Activated naive CD4-positive, alpha-beta T cell treated with Interleukin-2 at 50 U/mL for 16 hours (primary cell): ENCODE measurements around the gene FOXN1.
"Not testable (repeated sequence)": the region's sequence is repeated elsewhere in the genome, so short reads cannot be mapped to it uniquely, and the experiment has no call there.

Source experiments
- DNase-seq: peaks from one replicate; pipeline ENCODE4 v3.0.0-alpha.2; 2020

FOXN1 gene, protein sequence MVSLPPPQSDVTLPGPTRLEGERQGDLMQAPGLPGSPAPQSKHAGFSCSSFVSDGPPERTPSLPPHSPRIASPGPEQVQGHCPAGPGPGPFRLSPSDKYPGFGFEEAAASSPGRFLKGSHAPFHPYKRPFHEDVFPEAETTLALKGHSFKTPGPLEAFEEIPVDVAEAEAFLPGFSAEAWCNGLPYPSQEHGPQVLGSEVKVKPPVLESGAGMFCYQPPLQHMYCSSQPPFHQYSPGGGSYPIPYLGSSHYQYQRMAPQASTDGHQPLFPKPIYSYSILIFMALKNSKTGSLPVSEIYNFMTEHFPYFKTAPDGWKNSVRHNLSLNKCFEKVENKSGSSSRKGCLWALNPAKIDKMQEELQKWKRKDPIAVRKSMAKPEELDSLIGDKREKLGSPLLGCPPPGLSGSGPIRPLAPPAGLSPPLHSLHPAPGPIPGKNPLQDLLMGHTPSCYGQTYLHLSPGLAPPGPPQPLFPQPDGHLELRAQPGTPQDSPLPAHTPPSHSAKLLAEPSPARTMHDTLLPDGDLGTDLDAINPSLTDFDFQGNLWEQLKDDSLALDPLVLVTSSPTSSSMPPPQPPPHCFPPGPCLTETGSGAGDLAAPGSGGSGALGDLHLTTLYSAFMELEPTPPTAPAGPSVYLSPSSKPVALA

DNA sequence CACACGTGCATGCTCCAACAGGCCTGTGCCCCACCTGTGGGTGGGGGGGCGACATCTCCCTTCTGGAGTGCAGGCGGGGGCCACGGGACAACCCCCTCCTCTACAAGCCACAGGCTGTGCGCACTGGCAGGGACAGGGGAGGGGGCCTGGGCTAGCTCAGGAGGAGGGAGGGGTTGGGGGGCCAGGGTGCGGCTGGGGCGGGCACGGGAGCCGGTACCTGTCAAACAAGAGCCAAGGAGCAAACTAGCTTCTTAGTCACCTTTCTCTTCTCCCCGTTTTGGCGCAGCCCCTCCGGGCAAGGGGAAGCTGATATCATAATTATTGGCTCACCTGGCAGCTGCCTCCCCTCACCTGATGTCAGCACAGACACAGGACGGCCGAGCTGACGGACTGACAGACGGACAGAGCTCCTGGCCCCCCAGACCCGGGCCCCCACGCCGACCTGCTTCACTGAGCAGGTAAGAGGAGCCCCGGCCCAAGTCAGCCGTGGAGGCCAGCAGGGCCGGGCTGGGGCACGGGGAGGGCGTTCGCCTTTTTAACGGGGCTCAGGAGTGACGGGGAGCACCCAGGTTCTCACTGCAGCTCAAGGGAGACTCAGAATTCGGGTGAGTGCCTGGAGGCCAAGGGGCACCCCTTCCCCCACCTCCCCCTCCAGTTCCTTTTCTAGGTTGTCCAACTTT, at the start of gene FOXN1:
TSS of gene FOXN1 (plus strand) at position 363 of the 680 bp plus-strand sequence. CDS start 17,622 bp downstream, outside the sequence.
- no peak for DNase-seq

DNA sequence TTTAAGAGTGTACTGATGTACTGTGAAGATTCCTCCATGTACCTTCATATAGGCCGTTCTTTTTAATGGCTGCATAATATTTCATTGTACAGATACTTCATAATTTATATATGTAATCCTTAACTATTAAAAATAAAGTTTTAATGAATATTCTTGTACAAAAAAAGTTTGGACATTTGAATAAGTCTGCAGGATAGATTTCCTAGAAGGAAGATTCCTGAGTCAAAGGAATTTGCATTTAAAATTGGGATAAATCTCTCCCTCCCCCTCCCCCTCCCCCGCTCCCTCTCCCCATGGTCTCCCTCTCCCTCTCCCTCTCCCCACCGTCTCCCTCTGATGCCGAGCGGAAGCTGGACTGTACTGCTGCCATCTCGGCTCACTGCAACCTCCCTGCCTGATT, 48.3 kb upstream of the FOXN1 start:
- no peak for DNase-seq

DNA sequence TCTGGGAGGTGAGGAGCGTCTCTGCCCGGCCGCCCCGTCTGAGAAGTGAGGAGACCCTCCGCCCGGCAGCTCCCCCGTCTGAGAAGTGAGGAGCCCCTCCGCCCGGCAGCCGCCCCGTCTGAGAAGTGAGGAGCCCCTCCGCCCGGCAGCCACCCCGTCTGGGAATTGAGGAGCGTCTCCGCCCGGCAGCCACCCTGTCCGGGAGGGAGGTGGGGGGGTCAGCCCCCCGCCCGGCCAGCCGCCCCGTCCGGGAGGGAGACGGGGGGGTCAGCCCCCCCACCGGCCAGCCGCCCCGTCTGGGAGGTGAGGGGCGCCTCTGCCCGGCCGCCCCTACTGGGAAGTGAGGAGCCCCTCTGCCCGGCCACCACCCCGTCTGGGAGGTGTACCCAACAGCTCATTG, 47.3 kb upstream of the FOXN1 start:
- not testable (repeated sequence) for DNase-seq

DNA sequence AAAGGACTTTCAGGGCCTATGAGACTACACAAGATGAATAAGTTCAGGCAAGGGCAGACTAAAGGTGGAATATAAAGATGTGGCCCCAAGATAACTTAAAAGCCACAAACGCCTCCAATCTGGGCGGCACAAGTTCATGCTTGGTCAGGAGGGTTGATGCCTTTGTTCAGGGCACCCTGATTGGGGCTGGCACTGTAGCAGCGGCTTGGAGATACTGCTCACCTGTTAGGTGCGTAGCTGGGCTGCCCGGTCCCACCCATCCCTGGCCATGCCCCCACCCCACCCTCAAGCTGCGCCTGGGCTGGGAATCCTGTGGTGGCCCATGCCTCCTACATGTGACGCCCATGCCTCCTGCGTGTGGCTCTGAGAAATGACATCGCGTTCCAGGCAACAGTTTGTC, 45.2 kb upstream of the FOXN1 start:
- DNase-seq, result no peak

DNA sequence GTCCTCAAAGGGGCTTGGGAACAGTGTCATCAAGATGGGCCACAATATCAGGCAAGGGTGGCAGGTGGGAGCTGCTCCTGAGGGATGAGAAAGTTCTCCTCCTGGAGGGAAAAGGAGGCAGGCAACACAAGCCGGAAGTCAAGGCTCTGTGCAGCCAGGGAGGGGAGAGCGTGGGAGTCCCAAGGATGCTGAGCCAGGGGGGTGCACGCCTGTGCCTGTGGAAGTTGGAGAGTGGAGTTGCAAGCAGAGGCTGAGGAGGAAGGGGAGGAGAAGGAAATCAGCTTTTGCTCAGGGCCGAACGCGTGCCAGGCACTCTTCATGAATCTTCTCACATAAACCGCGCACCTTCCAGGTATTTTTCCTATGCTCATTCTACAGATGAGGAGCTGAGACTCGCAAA, 40.1 kb upstream of the FOXN1 start:
- no peak for DNase-seq

DNA sequence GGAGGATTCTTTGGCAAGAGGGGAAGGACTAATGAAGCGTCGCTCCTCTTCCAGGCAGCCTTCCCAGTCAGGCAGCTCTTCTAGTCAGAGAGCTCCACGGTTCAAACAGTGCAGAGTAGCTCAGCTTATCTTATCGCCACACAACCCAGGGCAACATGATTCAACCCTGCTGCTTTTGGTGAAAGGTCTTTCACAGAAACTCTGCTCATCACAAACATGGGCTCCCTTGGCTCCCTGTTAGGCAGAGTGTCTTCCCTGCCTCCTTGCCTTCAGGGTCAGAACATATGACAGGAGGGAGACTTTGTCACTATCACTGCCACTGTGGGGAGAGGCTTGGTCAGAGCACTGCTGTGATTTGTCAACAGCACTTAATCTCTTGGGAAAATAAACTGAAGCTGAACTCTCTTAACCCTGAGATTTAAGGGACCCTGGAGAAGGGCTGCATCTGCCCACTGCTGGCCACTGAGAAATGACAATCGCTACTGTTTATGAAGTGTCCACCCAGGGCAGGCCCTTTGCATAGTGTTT, 39.6 kb upstream of the FOXN1 start:
- no peak for DNase-seq

DNA sequence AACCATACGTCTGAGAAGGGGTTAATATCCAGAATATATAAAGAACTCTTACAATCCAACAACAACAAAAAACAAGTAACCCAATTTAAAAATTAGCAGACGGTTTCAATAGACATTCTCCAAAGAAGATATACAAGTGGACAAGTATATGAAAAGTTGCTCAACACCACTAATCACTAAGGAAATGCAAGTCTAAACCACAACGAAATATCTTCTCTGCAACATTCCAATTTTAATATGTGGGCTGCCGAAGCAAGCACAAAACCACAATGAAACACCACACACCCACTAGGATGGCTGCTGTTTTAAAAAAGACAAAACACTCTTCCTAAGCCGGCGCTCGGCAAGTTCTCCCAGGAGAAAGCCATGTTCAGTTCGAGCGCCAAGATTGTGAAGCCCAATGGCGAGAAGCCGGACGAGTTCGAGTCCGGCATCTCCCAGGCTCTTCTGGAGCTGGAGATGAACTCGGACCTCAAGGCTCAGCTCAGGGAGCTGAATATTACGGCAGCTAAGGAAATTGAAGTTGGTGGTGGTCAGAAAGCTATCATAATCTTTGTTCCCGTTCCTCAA, 38.6 kb upstream of the FOXN1 start:
- no peak for DNase-seq

DNA sequence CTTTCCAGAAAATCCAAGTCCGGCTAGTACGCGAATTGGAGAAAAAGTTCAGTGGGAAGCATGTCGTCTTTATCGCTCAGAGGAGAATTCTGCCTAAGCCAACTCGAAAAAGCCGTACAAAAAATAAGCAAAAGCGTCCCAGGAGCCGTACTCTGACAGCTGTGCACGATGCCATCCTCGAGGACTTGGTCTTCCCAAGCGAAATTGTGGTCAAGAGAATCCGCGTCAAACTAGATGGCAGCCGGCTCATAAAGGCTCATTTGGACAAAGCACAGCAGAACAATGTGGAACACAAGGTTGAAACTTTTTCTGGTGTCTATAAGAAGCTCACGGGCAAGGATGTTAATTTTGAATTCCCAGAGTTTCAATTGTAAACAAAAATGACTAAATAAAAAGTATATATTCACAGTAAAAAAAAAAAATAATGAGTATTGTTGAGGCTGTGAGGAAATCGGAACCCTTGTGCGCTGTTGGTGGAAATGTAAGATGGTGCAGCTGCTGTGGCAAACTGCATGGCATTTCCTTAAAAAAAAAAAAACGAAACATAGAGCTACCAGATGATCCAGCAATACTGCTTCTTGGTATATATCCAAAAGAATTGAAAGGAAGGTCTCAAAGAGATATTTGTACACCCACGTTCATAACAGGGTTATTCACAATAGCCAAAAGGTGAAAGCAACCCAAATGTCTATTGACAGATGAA, 38.0 kb upstream of the FOXN1 start:
- DNase-seq, result not testable (repeated sequence)

DNA sequence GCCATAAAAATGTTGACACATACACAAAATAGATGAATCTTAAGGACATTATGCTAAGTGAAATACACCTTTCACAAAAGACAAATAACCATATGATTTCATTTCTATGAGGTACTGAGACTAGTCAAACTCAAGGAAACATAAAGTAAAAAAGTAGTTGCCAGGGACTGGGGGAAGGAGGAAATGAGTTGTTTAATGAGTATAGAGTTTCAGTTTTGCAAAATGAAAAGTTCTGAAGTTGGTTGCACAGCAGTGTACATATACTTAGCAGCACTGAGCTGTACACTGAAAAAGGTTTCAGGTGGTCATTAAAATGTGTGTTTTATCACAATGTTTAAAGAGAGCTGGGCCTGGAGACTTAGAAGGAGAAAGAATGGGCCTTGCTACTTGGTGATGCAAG, 37.4 kb upstream of the FOXN1 start:
- DNase-seq, result no peak

DNA sequence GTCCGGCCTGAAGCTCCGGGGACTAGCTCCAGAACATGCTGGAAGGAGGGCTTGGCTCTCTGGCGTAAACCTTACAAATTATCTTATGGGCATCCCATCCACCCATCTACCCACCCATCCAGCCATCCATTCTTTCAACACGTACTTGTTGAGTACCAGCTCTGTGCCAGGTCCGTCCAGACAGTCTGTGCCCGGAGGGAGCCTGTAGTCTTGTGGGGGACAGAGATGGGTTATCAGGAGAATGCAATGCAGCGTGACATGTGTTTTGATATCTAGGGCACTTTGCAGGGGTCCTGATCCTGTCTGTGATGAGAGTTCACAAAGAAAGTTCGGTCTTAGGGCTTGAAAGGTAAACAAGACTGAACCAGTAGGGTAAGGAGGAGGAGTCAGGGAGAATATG, 36.8 kb upstream of the FOXN1 start:
- no peak for DNase-seq

DNA sequence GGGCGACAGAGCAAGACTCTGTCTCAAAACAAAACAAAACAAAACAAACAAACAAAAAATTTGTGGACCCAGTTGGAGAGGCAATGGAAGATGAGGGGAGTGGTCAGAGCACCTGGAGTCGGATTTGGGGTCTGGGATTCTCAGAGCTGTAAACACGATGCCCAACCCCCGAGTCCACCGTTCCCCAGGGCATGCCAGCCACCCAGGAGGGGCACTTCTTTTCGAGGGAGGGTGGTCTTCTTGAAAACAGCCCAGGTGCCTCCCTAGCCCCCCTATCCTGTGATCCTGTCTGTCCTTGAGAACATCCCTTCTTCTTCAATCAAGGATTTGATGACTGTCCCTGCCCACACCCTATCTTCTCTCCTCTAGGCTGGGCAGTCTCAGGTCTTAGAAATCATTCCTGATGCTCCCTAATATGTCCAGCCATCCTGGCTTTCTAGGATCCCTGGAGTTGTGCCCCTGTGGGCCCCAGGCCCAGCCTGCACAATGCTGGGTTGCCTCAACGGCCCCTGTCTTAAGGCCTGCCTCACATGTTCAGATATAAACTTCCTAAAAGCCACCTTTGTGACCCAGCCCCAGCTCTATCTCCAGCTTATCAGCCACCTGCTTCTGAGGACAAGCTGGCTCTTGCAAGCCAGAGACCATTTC, 35.8 kb upstream of the FOXN1 start:
- no peak for DNase-seq

DNA sequence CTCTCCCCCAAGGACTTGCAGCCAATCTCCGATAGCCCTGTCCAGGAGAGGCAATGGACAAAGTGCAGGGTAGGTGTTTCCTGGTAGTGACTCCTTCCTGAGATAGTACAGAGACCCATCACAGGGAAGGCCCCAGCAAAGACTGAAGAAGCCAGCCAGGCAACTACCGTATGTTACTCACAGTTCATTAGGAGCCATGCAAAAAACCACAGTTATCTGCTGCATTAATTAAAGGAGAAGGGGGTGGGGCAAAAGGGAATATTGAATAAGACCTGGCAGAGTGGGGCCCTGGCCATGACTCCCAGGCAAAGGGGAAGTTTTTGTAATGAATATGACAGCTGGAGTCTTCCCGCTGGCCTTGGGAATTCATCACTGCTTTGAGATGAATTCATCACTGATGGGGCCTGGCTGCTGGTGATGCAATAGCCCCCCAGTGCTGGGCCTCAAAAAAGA, 35.2 kb upstream of the FOXN1 start:
- DNase-seq, result no peak

DNA sequence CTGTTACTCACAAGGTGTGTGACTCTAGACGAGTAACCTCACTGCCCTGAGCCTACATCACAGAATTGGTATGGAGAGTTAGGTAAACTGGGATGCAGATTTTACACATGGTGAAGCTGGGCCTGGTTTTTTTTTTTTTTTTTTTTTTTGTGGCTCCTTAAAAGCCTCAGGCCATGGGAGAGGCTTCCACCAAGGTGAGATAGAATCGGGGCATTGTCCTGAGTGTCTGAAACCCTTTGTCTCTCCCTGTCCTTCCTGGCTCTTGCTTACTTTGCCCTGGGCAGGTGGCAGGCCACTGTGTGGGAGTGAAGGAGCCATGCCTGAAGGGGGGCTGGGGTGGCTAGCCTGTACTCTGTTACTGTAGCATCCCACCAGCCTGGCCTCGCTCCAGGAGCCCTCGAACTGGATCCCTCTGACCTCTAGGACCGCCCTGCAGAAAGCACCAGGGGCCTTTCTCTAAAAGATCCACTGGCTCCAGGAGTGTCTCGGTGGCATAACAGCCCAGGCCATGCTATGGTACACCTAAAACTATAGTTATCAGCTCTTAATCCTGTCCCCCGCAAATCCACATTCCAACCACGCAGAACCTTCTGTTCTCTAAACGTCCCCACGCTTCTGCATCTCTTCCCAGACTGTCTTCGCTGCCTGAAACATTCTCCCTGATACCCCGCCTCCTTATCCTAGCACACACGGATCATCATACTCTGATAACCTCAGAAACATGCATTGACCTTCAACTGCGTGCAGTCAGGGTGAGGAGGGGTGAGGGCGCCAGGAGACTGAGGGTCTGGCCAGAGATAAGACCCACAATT, 34.4 kb upstream of the FOXN1 start:
- no peak for DNase-seq

DNA sequence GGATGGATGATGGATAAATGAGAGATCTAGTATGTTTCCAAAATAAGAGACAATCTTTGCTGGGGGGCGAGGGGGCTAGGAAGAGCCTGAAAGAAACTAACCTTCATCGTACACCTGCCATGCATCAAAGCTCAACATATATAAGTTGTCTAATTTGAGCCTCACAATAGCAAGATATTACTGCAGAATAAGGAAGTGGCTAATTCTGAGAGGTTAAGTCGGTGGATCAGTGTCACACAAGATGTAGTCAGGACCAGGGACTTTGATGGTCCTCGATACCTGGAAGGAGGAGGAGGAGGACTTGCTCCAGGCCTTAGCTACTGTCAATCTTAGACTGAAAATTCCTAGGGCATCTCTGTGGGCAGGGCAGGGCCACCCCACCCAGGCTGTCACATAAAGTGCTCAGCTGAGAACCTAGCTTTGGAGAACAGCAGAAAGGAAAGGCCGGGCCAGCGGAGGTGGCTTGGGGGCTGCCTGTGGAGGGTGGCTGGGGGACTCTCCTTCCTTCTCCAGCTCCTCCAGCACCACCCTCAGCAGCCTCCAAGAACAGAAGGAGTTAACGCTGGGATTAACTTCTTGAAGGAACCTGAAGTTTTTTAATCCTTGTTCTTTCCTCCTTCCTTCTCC, 33.2 kb upstream of the FOXN1 start:
- no peak for DNase-seq

DNA sequence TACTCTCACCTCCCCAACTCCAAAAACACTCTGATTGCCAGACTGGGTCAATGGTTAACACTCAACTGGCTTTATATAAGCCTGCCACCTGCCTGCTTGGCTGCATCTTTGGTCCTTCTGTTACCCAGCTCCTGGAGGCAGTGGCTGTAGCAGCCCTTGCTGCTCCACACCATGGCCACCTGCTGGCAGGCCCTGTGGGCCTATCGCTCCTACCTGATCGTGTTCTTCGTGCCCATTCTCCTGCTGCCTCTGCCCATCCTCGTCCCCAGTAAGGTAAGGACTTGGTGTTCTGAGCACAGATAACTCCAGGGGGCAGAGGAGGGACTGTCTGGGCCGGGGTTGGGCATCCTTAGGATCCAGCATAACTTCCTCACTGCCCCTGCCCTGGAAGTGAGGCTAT, 32.6 kb upstream of the FOXN1 start, which contains the start of gene SLC13A2:
TSS of gene SLC13A2 (plus strand) at position 103 of the 400 bp plus-strand sequence. CDS start at position 172, 69 bp downstream.
- DNase-seq, result no peak

DNA sequence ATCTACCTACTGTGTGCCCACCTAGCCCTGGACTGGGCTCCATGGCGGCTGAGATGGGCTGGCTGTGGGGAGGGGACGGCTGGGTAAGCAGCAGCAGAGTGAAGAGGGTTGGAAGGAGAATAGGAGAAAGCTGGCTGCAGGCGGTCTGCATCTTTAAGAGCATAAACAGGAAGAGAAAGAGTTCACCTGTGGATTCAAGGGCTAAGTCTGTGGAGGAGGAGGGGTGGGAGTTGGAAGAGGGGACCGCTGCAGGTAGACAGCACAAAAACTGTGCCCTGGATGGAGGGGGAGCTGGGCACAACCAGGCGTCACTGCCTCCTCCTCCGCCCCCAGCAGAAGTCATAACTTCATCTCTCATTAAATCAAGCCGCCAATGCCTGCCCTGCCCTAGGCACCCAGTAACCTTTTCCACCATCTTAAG, 32.0 kb upstream of the FOXN1 start:
- DNase-seq, result no peak

DNA sequence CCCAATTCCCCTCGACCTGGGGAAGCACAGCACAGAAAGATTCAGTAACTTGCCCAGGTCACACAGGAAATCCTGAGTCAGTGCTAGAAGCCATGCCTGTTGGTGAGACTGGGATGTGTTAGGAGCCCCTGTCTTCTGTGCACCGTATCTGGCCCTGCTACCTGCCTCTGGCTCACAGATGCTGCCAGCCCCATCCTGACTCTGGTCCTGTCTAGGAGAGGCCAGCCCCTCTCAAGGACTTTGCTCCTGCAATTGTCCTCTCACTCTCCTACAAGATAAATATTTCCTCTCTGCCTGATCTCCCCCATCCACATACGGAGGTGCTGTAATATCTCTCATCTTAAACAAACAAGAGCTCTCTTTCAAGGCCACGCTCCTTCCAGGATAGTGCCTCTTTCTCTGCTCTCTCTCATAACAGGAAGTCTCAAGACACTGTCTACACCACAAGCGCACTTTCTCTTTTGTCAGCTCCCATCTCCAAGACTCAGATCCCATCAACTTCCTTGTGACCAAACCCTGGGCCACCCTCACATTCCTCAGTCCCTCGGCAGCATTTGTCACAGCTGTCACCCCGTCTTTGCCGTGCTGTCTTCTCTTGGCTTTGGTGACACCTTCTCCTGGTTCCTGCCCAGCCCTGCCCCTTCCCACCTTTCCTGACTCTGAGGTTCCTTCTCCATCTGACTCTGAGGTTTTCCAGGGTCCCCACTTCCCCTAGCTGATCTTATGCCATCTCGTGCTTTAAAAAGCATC, 30.8 kb upstream of the FOXN1 start:
- no peak for DNase-seq

DNA sequence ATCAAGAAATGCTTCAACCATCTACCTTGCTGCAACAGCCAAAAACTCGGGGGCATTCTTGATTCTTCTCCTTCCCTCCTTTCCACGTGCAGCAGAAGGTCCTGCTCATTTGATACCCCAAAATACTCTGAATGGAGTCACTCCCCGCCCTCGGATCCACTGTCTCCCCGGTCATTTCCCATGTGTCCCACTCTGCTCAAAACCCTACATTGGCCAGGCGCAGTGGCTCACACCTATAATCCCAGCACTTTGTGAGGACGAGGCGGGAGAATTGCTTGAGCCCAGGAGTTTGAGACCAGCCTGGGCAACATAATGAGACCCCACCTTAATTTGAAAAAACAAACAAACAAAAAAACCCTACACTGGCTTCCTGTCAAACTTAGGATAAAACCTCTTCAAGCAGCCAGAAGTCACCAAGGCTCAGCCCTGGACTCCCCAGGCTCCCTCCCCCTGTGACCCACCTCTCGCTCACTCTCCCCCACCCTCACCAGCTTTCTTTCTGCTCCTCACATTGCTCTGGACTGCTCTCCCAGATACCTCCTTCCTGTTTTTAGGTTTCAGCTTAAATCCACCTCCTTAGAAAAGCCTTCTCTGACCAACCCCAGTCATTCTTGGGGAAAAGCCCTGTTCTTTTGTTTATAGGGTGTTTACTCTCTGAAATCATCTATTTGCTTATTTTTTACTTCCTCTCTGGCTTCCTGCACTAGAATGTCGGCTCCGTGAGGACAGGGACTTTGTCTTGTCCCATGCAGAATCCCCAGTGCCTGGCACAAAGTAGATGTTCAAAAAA, 29.9 kb upstream of the FOXN1 start:
- no peak for DNase-seq

DNA sequence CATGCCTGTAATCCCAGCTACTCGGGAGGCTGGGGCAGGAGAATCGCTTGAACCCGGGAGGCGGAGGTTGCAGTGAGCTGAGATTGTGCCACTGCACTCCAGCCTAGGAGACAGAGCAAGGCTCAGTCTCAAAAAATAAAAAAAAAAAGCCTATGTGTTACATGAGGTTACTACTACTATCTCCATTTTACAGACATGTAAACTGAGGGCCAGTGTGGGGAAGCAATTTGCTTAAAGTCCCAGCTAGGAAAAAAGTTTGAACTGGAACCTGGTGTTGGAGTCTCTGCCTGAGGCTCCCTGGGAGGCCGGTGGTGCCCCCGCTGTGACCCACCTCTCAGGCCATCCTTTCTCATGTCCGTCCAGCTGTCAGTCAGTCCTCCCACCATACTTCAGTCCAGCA, 28.2 kb upstream of the FOXN1 start:
- no peak for DNase-seq
